HG02798 (cell line): ENCODE measurements around the gene SLC39A9.
"Not testable (repeated sequence)": the region's sequence is repeated elsewhere in the genome, so short reads cannot be mapped to it uniquely, and the experiment has no call there.

ENCODE experiments used
- ATAC-seq: cut with Tn5 transposase; IDR thresholded peaks from one replicate; pipeline ENCODE4 v1.9.1; 2021; ENCODE audit warnings: mild to moderate bottlenecking; ENCODE audit not compliant: unreplicated experiment, poor library complexity

Gene SLC39A9

DNA sequence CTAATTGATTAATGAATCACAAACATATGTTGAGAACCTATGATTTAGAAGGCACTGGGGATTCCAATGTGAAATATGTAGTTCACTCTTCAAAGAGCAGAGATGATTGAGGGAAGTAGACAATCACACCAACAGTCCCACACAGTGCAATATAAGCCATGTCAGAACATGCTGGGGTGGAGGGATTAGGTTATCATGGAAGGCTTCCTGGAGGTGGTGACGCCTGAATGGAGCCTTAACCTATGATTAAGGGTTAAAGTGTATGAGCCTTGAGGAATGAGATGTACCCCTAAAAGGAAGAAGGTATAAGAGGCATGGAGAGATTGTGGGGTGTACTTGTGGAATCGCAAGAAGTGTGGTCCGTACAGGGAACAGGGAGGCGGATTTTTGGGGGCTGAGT is 31.7 kb upstream of the SLC39A9 start:
- ATAC-seq, result no peak

DNA sequence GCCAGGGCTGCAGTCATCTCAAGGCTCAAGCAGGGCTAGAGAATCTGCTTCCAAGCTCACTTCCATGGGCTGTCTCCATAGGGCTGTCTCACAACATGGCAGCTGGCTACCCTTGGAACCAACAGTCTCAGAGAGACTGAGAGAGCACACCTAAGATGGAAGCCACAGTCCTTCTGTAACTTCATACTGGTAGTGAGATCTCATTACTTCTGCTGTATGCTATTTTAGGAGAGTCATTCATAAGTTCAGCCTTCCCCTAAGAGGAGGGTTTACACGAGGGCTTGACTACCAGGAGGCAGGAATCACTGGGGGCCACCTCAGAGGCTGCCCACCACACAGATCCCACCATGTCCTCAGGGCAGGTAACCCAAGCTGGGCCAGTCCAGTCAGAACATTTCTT is 30.1 kb upstream of the SLC39A9 start:
- no peak for ATAC-seq

DNA sequence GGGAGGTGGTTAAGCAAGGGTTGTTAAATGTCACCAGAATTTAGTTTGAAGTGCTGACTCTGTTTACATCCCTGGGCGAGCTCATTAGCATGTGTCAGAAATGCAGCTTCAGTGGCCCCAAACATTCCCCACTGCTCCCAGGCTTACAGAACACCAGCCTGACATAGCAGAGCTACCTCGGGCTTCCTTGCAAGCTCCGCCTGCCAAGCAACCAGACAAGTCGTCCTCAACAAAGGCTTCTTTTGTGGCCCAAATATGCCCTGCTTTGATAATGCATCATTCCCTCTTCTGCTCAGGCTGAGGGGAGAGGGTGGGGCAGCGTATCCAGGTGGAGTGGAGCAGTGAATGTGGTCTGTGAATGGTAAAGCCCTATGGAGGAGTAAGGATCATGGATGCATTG is 28.4 kb upstream of the SLC39A9 start:
- ATAC-seq, result no peak

DNA sequence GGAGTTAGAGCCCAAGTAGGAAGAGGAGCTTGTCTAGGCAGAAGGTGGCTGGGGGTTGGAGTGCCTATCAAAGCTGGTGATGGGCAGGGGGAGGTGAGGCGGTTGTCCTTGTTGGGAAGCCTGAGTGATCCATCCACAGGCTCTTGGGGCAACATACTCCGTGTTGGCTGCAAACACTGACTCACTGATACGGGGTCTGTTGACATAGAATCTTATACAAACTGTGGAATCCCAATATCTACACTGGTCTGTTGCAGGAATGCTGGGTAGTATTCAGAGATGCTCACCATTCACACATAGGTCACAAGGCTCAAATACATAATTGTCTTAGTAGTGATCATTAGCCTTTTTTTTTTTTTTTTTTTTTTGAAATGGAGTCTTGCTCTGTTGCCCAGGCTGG is 26.3 kb upstream of the SLC39A9 start:
- ATAC-seq, result no peak

DNA sequence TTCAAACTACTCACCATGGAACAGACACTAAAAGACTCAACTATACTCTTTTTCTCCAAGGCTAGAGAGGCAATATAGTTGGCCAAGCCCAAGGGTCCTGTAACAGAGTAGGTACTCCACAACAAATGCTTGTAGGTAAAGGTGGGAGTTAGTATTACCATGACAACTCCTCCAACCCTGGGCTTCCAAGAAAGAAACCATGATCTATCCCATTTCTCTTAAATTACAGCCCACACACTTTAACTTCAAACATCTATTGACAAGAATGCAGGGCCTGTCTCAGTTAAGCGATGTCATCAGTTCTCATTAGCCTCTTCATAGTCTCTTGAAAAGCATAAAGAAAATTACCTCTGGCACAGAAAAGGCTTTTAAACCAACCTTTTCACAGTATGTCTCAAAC is 25.4 kb upstream of the SLC39A9 start:
- no peak for ATAC-seq

DNA sequence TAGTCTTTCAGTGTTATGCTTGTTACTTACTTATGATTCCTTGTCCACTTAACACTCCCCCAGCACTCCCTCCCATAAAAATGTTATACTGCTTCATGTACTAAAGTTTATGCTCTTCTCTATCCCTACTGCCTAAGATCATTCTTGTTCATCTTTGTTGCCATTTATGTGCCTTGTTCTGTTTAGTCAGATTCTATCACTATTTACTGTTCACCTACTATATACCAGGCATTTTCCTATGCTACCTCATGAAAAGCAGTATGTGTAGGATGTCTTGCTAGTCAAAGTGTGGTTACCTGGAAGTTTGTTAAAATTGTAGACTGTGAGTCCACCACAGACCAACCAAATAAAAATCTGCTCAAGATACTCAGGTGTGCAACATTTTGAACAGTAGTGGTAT is 24.3 kb upstream of the SLC39A9 start:
- ATAC-seq, result no peak

DNA sequence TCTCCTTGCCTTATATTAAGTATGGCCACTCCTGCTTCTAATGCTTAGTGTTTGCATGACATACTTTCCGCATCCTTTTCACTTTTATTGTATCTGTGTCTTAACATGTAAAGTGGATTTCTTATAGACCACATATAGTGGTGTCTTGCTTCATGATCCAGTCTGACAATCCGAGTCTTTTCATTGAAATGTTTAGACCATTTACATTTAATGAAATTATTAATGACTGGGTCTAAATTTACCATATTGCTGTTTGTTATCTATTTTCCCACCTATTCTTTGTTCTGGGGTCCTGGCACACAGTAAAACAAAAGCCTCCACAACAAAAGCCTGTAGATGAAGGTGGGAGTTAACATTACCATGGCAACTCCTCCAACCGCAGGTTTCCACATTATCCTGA is 23.3 kb upstream of the SLC39A9 start:
- no peak for ATAC-seq

DNA sequence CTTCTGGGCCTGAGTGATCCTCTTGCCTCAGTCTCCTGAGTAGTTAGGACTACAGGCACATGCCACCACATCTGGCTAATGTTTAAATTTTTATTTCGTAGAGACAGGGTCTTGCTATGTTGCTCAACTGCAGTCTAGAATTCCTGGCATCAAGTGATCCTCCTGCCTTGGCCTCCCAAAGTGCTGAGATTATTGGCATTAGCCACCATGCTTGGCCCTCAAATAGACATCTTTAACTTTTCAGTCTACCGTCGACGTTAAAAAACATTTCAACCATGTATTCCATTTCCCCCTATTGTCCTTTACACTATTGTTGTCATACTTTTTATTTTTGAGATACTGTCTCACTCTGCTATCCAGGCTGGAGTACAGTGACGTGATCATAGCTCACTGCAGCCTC is 22.8 kb upstream of the SLC39A9 start:
- ATAC-seq, result no peak

DNA sequence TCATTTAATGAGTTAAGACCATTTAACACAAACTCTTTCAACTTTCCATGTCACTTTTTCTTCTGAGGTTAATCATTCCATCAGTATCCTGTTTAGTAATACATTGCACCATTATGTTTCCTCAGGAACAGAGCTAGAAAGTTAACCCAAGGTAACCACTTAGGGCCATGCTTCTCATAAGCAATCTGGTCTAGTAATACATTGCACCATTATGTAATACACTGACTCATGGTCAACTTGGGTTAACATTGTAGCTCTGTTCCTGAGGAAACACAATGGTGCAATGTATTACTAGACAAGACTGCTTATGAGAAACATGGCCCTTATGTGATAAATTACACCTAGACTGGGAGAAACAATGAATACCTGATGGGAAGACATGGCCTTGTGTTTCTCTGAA is 22.1 kb upstream of the SLC39A9 start:
- no peak for ATAC-seq

DNA sequence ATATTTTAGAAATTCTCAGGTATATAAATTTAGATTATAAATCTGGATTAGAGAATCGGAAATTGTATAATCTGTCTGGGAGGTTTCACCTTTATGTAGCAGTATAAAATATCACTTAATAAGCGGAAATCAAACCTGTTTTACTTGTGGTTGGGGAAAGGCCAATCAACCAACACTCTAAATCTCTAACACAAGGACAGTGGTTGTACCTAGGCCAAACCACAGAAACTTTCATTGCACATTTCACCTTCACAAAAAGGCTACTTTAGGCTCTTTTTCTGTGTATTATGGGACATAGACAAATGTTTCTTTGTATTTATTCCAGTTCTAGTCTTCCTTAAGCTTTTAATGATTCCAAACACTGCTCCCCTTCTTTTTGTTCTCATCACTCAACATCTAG is 20.2 kb upstream of the SLC39A9 start:
- no peak for ATAC-seq

DNA sequence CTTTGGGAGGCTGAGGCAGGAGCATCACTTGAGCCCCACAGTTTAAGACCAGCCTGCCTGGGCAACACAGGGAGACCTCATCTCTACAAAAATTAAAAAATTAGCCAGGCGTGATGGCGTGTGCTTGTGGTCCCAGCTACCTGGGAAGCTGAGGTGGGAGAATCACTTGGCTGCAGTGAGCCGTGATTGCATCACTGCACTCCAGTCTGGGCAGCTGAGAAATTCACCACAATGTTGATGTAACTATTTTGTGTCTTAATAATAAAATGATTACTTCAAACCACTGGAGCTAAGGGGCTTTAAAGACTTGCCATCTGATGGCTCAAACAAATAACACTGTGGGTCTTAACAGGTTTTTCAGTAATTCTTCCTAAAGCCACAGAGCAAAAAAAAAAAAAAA is 11.2 kb upstream of the SLC39A9 start:
- ATAC-seq, result no peak

DNA sequence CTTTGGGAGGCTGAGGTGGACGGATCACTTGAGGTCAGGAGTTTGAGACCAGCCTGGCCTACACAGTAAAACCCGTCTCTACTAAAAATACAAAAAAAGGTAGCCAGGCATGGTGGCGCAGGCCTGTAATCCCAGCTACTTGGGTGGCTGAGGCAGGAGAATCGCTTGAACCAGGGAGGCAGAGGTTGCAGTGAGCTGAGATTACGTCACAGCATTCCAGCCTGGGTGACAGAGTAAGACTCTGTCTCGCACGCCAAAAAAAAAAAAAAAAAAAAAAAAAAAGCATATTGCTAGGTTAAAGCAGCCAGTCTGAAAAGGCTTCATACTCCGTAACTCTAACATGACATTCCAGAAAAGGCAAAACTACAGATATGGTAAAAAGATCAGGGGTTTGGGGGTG is 7.1 kb upstream of the SLC39A9 start:
- not testable (repeated sequence) for ATAC-seq

DNA sequence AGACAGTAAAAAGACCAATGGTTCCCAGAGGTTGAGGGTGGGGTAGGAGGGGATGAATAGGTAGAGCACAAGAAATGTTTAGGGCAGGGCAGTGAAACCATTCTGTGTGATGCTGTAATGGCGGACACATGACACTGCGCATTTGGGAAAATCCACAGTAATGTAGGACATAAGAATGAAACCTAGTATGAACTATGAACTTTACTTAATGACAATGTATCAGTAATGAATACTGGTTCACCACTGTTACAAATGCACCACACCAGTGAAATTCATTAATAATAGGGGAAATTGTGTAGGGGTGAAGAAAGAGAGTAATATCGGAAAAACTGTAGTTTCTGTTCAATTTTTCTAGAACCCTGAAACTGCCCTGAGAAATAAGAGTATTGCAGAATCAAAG is 6.0 kb upstream of the SLC39A9 start:
- no peak for ATAC-seq

DNA sequence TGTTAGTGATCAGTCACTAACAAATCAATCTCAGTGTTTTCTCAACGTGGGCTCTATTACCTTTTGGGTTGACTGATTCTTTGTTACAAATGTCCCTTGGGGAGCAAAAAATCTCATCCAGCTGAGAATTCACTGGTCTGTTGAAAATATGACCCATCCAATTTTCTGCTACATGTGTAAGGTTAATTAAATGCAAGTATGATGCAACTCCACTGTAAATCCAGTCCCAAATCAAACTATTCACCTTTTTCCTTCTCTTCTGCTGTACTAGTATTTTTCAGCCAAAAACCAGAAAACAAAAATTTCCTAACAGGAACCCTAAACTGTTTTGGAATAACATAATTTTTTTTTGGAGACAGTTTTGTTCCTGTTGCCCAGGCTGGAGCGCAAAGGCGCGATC is 2.6 kb upstream of the SLC39A9 start:
- ATAC-seq, result no peak

DNA sequence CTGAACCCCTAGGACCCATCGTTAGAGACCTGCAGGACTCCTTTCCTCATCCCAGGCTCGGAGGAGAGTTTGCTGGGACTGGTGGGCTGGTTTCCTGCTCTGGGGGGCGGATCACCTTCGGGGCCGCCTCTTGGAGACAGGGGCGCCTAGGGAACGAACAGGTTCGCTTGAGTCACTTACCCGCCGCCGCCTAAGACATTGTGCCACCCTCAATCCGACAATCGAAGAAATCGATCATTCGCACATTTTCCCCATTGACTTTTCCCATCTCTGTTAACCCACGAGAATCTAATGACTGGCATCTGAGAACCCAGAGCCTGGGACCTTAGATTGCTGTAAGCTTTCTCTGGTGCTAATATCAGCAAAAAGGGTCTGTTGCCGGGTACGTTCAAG is 322 bp downstream of the SLC39A9 start:
- ATAC-seq, result no peak

DNA sequence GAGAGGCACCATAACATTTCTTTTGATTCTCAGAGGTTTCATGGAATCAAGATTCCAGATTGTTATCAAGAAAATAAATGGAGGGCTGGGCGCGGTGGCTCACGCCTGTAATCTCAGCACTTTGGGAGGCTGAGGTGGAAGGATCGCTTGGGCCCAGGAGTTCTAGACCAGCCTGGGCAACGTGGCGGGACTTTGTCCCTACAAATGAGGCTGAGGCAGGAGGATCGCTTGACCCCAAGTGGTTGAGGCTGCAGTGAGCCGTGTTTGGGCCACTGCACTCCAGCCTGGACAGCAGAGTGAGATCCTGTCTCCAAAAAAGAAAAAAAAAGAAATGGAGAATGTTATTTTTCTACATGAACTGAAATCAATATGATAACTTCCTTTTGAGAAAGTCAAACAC is 1.3 kb downstream of the SLC39A9 start:
- ATAC-seq, result no peak

DNA sequence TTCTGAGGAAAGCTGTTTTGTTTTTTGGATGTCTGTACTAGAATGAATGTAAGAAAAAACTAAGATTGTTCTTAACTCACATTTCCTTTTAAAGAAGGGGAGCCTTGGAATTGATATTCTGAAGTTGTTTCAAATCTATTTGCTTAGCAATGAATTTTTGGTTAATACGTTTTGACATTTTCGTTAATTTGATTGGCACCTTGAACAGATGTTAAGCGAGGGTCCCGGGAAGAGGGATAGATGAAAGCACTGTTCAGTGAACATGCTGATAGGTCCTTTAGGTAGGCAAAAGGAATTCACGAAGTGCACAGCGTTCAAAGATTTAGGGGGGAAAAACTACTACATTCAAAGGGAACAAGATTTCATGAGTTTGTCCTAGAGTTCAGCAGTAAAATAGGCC is 1.7 kb downstream of the SLC39A9 start:
- no peak for ATAC-seq

DNA sequence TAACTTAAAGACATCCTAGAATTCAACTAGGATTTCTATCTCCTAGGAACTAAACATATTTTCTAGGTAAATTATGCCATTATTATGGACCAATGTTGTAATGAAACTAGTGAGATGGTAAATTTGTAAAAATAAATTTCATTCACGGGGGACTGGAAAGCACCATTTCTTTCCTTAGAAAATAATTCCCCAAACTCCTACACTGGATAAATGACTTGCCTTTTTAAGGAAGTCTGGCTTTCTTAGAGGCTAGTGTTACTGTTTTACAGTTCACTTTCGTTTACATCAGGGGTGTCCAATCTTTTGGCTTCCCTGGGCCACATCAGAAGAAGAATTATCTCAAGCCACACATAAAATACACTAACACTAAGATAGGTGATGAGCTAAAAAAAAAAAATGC is 3.3 kb downstream of the SLC39A9 start:
- no peak for ATAC-seq

DNA sequence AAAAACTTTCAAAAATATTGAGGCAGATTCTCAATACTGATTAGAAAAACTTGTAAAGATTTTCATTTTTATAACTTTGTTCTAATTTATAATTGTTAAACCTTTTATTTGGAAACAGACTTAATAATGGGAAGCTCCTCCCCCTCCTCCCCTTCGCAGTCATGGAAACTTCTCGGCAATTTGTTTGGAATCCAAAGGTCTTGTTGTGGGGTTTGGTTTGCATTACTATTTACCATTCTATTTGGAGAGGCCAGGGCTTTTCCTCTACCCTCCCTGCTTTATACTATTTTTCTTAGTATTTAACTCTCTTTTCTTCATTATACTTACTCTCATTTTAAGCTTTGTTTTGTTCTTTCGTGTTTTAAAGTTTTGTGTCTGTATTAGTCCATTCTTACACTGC is 6.0 kb downstream of the SLC39A9 start:
- no peak for ATAC-seq

DNA sequence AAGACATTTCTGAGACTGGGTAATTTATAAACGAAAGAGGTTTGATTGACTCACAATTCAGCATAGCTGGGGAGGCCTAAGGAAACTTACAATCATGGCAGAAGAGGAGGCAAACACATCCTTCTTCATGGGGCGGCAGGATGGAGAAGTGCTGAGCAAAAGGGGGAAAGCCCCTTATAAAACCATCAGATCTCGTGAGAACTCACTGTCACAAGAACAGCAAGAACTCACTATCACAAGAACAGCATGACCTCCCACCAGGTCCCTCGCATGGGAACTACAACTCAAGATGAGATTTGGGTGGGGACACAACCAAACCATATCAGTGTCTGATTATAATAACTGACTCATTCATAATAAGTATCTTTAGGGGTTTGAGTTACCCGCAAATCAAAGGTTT is 6.4 kb downstream of the SLC39A9 start:
- no peak for ATAC-seq

DNA sequence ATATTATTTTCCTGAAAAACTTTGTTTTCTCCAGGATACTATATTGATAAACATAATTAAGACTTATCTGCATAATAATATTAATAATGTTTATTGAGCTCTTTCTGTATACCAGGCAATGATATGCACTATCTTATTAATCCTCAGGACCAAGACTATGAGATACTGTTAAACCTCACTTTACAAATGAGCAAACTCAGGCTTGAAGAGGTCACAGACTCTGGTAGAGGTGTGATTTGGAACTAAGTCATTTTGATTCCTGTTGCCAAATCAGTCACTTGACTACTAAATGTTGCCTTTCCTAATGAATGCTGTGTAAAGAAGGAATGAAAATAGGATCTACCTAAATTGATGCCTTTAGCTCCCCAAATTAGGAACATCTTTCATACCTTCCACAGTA is 7.3 kb downstream of the SLC39A9 start:
- no peak for ATAC-seq

DNA sequence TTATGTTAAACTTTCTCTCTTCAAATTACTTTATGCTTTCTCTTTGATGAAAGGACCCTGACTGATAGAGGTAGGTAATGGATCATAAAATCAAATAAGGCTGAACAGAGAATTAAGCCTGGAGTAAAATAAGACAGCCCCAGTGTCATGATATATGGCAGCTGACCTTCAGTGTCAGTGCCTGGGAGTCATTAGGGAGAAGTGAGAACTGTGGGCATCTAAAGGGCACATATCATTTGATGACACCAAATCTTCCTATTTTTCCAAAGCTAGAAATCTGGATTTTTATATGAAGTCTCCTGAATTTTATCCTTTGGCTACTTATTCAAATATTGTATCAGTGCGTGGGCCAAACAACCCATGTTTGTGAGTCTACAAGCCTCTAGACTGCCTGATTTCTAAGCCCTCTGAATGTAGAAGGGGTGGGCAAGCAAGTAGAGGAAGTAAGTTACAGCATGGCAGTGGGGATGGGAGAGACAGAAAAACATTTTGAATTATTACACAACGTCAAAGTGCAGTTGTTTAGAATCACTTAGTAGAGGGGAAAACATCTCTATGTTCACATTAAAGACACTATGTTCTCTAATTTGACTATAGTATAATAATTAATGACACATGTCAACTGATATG is 10.0 kb downstream of the SLC39A9 start:
- ATAC-seq, result no peak

DNA sequence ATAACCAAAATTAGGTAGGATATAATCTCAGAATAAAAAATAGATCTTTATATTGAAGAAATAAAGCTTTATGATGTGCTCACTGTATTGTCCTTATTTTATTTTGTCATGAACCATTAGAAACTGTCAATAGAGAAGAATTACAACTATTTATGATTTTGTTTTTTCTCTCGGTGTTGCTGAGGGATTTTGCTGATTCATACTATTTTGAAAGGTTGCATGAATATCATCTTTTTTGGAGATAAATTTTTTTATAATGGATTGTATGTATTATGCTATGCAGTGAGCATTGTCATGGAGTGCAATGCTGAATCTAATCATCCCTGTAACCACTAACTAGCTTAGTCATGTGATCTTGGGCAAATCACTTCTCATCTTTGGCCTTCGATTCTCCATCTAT is 15.0 kb downstream of the SLC39A9 start:
- ATAC-seq, result no peak
